ENCODE measurements around the gene BRD1. TPM values are rescaled to one million over a fixed set of nuclear protein-coding genes. Genes with fewer than 3 reads are reported as not detected.
"Not testable (repeated sequence)": the region's sequence is repeated elsewhere in the genome, so short reads cannot be mapped to it uniquely, and the experiment has no call there.

BRD1 gene
- total RNA-seq, 1 donor from 2014 or later: 64.1 TPM

- no peak for DNase-seq (ENCODE audit: low spot score in 2 of 2, unreplicated experiment in 2 of 2)
- Mint-ChIP-seq H3K9me3 (no peaks in the 10 kb centered on the region), H3K4me3 (no peak overlapping the region), H3K36me3 (peaks cover 25% of the 10 kb centered on the region), H3K4me1 (no peaks in the 10 kb centered on the region), H3K27ac (no peak overlapping the region), H3K27me3 (ENCODE audit: low read depth) (no peaks in the 10 kb centered on the region)
- TF ChIP-seq CTCF (IDR thresholded peaks at IDR 0.05; ENCODE audit: unreplicated experiment): no peak
Observed at GRCh38 chr22:49783926-49784629, 43.6 kb downstream of the BRD1 start.

DNA sequence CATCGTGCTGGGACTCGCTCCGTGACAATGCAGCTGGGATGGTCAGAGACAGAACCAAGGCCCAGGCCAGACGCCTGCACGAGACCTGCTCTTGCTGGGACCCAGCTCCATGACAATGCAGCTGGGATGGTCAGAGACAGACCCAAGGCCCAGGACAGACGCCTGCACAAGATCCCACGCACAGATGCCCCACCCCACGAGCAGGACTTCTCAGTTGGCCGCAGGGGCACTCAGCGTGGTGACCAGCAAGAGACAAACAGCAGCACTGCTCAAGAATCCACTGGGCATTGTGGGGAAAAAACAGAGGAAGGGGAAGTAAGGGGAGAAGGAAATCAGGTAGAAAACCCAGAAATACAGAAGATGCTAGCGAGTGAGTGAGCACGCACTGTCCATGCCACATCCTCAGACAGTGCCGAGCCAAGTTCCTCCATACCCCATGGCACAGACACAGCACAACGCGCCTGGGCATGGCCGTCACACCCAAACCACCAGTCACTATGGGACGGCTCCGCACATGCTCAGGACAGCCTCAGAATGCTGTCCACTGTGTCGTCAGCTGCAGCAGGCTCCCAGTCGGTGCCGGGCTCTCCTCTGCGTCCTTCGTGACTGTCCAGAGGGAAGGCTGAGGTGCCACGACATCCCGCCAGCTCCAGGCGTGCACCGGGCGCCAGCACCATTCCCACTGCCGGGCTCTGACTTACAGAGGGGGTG is 44.5 kb downstream of the BRD1 start:
- no peaks in the 10 kb centered on the region for H3K27me3 Mint-ChIP-seq (ENCODE audit: low read depth)
- peaks cover 26% of the 10 kb centered on the region for H3K36me3 Mint-ChIP-seq
- H3K4me1 Mint-ChIP-seq: no peaks in the 10 kb centered on the region
- no peak overlapping the region for H3K27ac Mint-ChIP-seq
- TF ChIP-seq CTCF (IDR thresholded peaks at IDR 0.05; ENCODE audit: unreplicated experiment): no peak
- no peak overlapping the region for H3K4me3 Mint-ChIP-seq
- no peak for DNase-seq (ENCODE audit: low spot score in 2 of 2, unreplicated experiment in 2 of 2)
- no peaks in the 10 kb centered on the region for H3K9me3 Mint-ChIP-seq

- not testable (repeated sequence) for H3K27ac Mint-ChIP-seq; H3K4me1 Mint-ChIP-seq; H3K9me3 Mint-ChIP-seq; DNase-seq (ENCODE audit: low spot score in 2 of 2, unreplicated experiment in 2 of 2); H3K27me3 Mint-ChIP-seq (ENCODE audit: low read depth); H3K4me3 Mint-ChIP-seq
- H3K36me3 Mint-ChIP-seq: peaks cover 21% of the 10 kb centered on the region
Observed at GRCh38 chr22:49781886-49782285, 45.8 kb downstream of the BRD1 start.

DNA sequence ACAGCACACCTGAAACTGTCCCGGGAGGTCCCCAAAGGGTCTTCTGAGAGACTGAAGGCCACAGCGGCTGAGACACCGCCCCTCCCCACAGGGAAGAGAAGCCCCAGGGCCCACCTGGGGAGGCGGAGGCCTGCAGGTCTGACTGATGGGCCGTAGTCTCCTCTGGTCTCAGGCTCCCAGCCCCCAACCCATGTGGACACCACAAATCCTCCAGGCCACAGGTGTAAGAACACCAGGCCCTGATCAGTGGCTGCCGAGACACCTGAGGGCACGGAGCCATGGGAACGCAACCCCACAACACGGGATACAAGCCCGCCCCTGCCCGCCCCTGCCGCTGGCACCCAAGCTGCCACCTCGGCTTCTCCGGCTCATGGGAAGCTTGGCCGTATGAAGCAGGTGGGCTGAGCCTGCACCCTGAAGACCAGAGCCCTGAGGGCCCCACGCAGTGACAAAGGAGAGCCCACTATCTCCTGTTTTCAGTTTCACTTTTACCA is 46.3 kb downstream of the BRD1 start:
- no peak for TF ChIP-seq CTCF (IDR thresholded peaks at IDR 0.05; ENCODE audit: unreplicated experiment)
- no peak overlapping the region for H3K27ac Mint-ChIP-seq
- H3K4me1 Mint-ChIP-seq: no peaks in the 10 kb centered on the region
- no peak for DNase-seq (ENCODE audit: low spot score in 2 of 2, unreplicated experiment in 2 of 2)
- no peaks in the 10 kb centered on the region for H3K27me3 Mint-ChIP-seq (ENCODE audit: low read depth)
- no peaks in the 10 kb centered on the region for H3K9me3 Mint-ChIP-seq
- peaks cover 16% of the 10 kb centered on the region for H3K36me3 Mint-ChIP-seq
- no peak overlapping the region for H3K4me3 Mint-ChIP-seq

- Mint-ChIP-seq H3K27me3 (ENCODE audit: low read depth) (no peaks in the 10 kb centered on the region), H3K36me3 (peaks cover 11% of the 10 kb centered on the region), H3K4me3 (no peak overlapping the region), H3K27ac (no peak overlapping the region), H3K4me1 (no peaks in the 10 kb centered on the region), H3K9me3 (no peaks in the 10 kb centered on the region)
- no peak for TF ChIP-seq CTCF (IDR thresholded peaks at IDR 0.05; ENCODE audit: unreplicated experiment)
- no peak for DNase-seq (ENCODE audit: low spot score in 2 of 2, unreplicated experiment in 2 of 2)
Observed at GRCh38 chr22:49780698-49781288, 46.9 kb downstream of the BRD1 start.
